Measurements from ENCODE around the gene RNF121. TPM values are rescaled to one million over a fixed set of nuclear protein-coding genes. Genes with fewer than 3 reads are reported as not detected.
A peak's percentile ranks its signal among the peaks of the same experiment; 100 is the strongest.

The RNF121 gene
- total RNA-seq, 2 experiments from 2014 or later = 15.4 to 16.8 TPM

- Mint-ChIP-seq H3K36me3 (ENCODE audit: low read depth) (peaks cover 10% of the 10 kb centered on the region), H3K27ac (no peak overlapping the region)
- CTCF ChIA-PET = no interaction called here
These were observed 67.0 kb downstream of the RNF121 start for GRCh38 chr11:71995726-71996291.

GRCh38 chr11:71996517-71996916, 67.7 kb downstream of the RNF121 start:
- peaks cover 10% of the 10 kb centered on the region for H3K36me3 Mint-ChIP-seq (ENCODE audit: low read depth)
- peaks cover 23% of the 10 kb centered on the region for H3K4me1 Mint-ChIP-seq (ENCODE audit: low read depth)
- CTCF ChIA-PET = interaction anchor here (1.4 kb wide), 1 partner anchor 19 kb away, joined by 4 read pairs; no protein-coding TSS in a partner anchor
- no peak overlapping the region for H3K4me3 Mint-ChIP-seq
- no peak overlapping the region for H3K27ac Mint-ChIP-seq
- H3K27me3 Mint-ChIP-seq (ENCODE audit: low read depth) = no peaks in the 10 kb centered on the region
- no peaks in the 10 kb centered on the region for H3K9me3 Mint-ChIP-seq
- no peak for DNase-seq
- intact Hi-C loops (cut with micrococcal nuclease) = no loop called here

More at GRCh38 chr11:71995726-71996291, 67.0 kb downstream of the RNF121 start:
- intact Hi-C loops (cut with micrococcal nuclease) = no loop called here
- no peak for DNase-seq
- H3K4me1 Mint-ChIP-seq (ENCODE audit: low read depth) = peaks cover 23% of the 10 kb centered on the region
- no peaks in the 10 kb centered on the region for H3K27me3 Mint-ChIP-seq (ENCODE audit: low read depth)
- H3K4me3 Mint-ChIP-seq = no peak overlapping the region
- H3K9me3 Mint-ChIP-seq = no peaks in the 10 kb centered on the region

- Mint-ChIP-seq H3K9me3 (no peaks in the 10 kb centered on the region), H3K4me3 (no peak overlapping the region), H3K27me3 (ENCODE audit: low read depth) (no peaks in the 10 kb centered on the region), H3K4me1 (ENCODE audit: low read depth) (peaks cover 23% of the 10 kb centered on the region), H3K36me3 (ENCODE audit: low read depth) (peaks cover 12% of the 10 kb centered on the region), H3K27ac (no peak overlapping the region)
- no peak for DNase-seq
- CTCF ChIA-PET = interaction anchor here (1.4 kb wide), 1 partner anchor 19 kb away, joined by 4 read pairs; no protein-coding TSS in a partner anchor
- intact Hi-C loops (cut with micrococcal nuclease) = no loop called here
These were observed 68.1 kb downstream of the RNF121 start for GRCh38 chr11:71996946-71997345.

GRCh38 chr11:71997594-71997993, 68.7 kb downstream of the RNF121 start:
- intact Hi-C loops (cut with micrococcal nuclease) = no loop called here
- no peaks in the 10 kb centered on the region for H3K9me3 Mint-ChIP-seq
- CTCF ChIA-PET = interaction anchor here (1.4 to 2.1 kb wide), 2 partner anchors 12 to 20 kb away, joined by 4 read pairs; no protein-coding TSS in a partner anchor

GRCh38 chr11:71998061-71998460, 69.2 kb downstream of the RNF121 start:
- Mint-ChIP-seq H3K9me3 (no peaks in the 10 kb centered on the region), H3K4me3 (no peak overlapping the region), H3K27ac (no peak overlapping the region), H3K27me3 (ENCODE audit: low read depth) (no peaks in the 10 kb centered on the region), H3K36me3 (ENCODE audit: low read depth) (peaks cover 13% of the 10 kb centered on the region), H3K4me1 (ENCODE audit: low read depth) (peaks cover 23% of the 10 kb centered on the region)
- no peak for DNase-seq
- intact Hi-C loops (cut with micrococcal nuclease) = no loop called here
- CTCF ChIA-PET = interaction anchor here (1.4 to 2.1 kb wide), 3 partner anchors 13 to 21 kb away, joined by 4 to 7 read pairs (median 4); no protein-coding TSS in a partner anchor

More at GRCh38 chr11:71997594-71997993, 68.7 kb downstream of the RNF121 start:
- Mint-ChIP-seq H3K36me3 (ENCODE audit: low read depth) (peaks cover 14% of the 10 kb centered on the region), H3K4me1 (ENCODE audit: low read depth) (peaks cover 23% of the 10 kb centered on the region), H3K27me3 (ENCODE audit: low read depth) (no peaks in the 10 kb centered on the region), H3K4me3 (no peak overlapping the region), H3K27ac (no peak overlapping the region)
- DNase-seq = no peak

GRCh38 chr11:71998649-71999310, 69.9 kb downstream of the RNF121 start, which contains the start of gene IL18BP:
Gene IL18BP, plus strand, starts transcription at chr11:71998909. Its CDS starts 1,076 bp downstream, at chr11:71999985.
- H3K27ac Mint-ChIP-seq = peak within 1 kb of the TSS; percentile 74
- peak; percentile 53 for DNase-seq
- intact Hi-C loops (cut with micrococcal nuclease) = no loop called here
- H3K27me3 Mint-ChIP-seq (ENCODE audit: low read depth) = no peaks in the 10 kb centered on the region
- H3K9me3 Mint-ChIP-seq = no peaks in the 10 kb centered on the region
- H3K4me3 Mint-ChIP-seq = peak within 1 kb of the TSS; percentile 42
- peaks cover 23% of the 10 kb centered on the region for H3K4me1 Mint-ChIP-seq (ENCODE audit: low read depth)
- H3K36me3 Mint-ChIP-seq (ENCODE audit: low read depth) = peaks cover 12% of the 10 kb centered on the region
- CTCF ChIA-PET = interaction anchor here (1.8 to 2.5 kb wide), 4 partner anchors 14 to 92 kb away, joined by 4 to 9 read pairs (median 6); no protein-coding TSS in a partner anchor

- CTCF ChIA-PET = interaction anchor here (1.8 to 2.5 kb wide), 4 partner anchors 14 to 92 kb away, joined by 4 to 9 read pairs (median 6); no protein-coding TSS in a partner anchor
- intact Hi-C loops (cut with micrococcal nuclease) = no loop called here
- peaks cover 15% of the 10 kb centered on the region for H3K36me3 Mint-ChIP-seq (ENCODE audit: low read depth)
- no peaks in the 10 kb centered on the region for H3K9me3 Mint-ChIP-seq
- H3K4me1 Mint-ChIP-seq (ENCODE audit: low read depth) = peaks cover 23% of the 10 kb centered on the region
- H3K4me3 Mint-ChIP-seq = peak overlapping the region; percentile 42
- peak overlapping the region; percentile 74 for H3K27ac Mint-ChIP-seq
- H3K27me3 Mint-ChIP-seq (ENCODE audit: low read depth) = no peaks in the 10 kb centered on the region
- no peak for DNase-seq
These were observed 70.5 kb downstream of the RNF121 start for GRCh38 chr11:71999362-71999761.

GRCh38 chr11:71999798-72000197, 71.0 kb downstream of the RNF121 start:
- Mint-ChIP-seq H3K4me3 (no peak overlapping the region), H3K27me3 (ENCODE audit: low read depth) (no peaks in the 10 kb centered on the region), H3K27ac (peak overlapping the region; percentile 74), H3K36me3 (ENCODE audit: low read depth) (peaks cover 13% of the 10 kb centered on the region), H3K9me3 (no peaks in the 10 kb centered on the region), H3K4me1 (ENCODE audit: low read depth) (peaks cover 23% of the 10 kb centered on the region)
- CTCF ChIA-PET = interaction anchor here (1.8 to 2.5 kb wide), 4 partner anchors 15 to 91 kb away, joined by 4 to 9 read pairs (median 6); no protein-coding TSS in a partner anchor
- no peak for DNase-seq
- intact Hi-C loops (cut with micrococcal nuclease) = no loop called here

- Mint-ChIP-seq H3K27ac (no peak overlapping the region), H3K9me3 (no peaks in the 10 kb centered on the region), H3K4me1 (ENCODE audit: low read depth) (peaks cover 23% of the 10 kb centered on the region), H3K27me3 (ENCODE audit: low read depth) (no peaks in the 10 kb centered on the region), H3K36me3 (ENCODE audit: low read depth) (peaks cover 13% of the 10 kb centered on the region), H3K4me3 (no peak overlapping the region)
- CTCF ChIA-PET = interaction anchor here (1.8 to 2.5 kb wide), 2 partner anchors 25 to 91 kb away, joined by 5 to 9 read pairs; no protein-coding TSS in a partner anchor
- no peak for DNase-seq
- intact Hi-C loops (cut with micrococcal nuclease) = no loop called here
These were observed 71.5 kb downstream of the RNF121 start for GRCh38 chr11:72000202-72000867.

GRCh38 chr11:72001285-72001684, 72.4 kb downstream of the RNF121 start:
- DNase-seq = no peak
- Mint-ChIP-seq H3K27me3 (ENCODE audit: low read depth) (no peaks in the 10 kb centered on the region), H3K4me1 (ENCODE audit: low read depth) (peaks cover 23% of the 10 kb centered on the region), H3K36me3 (ENCODE audit: low read depth) (peaks cover 19% of the 10 kb centered on the region), H3K9me3 (no peaks in the 10 kb centered on the region), H3K27ac (no peak overlapping the region), H3K4me3 (no peak overlapping the region)
- intact Hi-C loops (cut with micrococcal nuclease) = no loop called here
- CTCF ChIA-PET = interaction anchor here (0.5 kb wide), 1 partner anchor 25 kb away, joined by 5 read pairs; no protein-coding TSS in a partner anchor

- peaks cover 23% of the 10 kb centered on the region for H3K4me1 Mint-ChIP-seq (ENCODE audit: low read depth)
- no peaks in the 10 kb centered on the region for H3K27me3 Mint-ChIP-seq (ENCODE audit: low read depth)
- no peak for DNase-seq
- peak overlapping the region; percentile 9 for H3K27ac Mint-ChIP-seq
- H3K4me3 Mint-ChIP-seq = no peak overlapping the region
- CTCF ChIA-PET = interaction anchor here (0.5 to 0.7 kb wide), 2 partner anchors 17 to 24 kb away, joined by 3 to 5 read pairs; no protein-coding TSS in a partner anchor
- intact Hi-C loops (cut with micrococcal nuclease) = no loop called here
- peaks cover 24% of the 10 kb centered on the region for H3K36me3 Mint-ChIP-seq (ENCODE audit: low read depth)
- no peaks in the 10 kb centered on the region for H3K9me3 Mint-ChIP-seq
These were observed 73.2 kb downstream of the RNF121 start for GRCh38 chr11:72001834-72002591.

Measured in activated naive CD4-positive, alpha-beta T cell treated with anti-CD3 and anti-CD28 coated beads for 36 hours (primary cell).